HEK293T (cell line): ENCODE results near the gene MAST4.

Source experiments
- CTCF ChIA-PET: fragments of 350-600 bp; formaldehyde crosslinking; extraction: SDS; loops from one replicate; lab custom pipeline; 2021; ENCODE audit warnings: antibody characterized with exemption, inconsistent platforms; lab: Yijun Ruan, JAX
- POLR2A ChIA-PET: fragments of 350-600 bp; formaldehyde crosslinking; extraction: SDS; loops from one replicate; lab custom pipeline; 2020; ENCODE audit warnings: antibody characterized with exemption, inconsistent platforms; lab: Yijun Ruan, JAX
- DNase-seq: peaks from one replicate; pipeline ENCODE4 v3.0.0; 2012; ENCODE audit warnings: mixed read lengths; ENCODE audit errors: extremely low spot score
- ARNT ChIP-seq: fragments of 450-650 bp; IDR thresholded peaks from 2 replicates; pipeline ENCODE4 v1.6.1; 2017; ENCODE audit warnings: mild to moderate bottlenecking
- BHLHE40 ChIP-seq: fragments of 450-650 bp; IDR thresholded peaks from 2 replicates; pipeline ENCODE4 v1.6.1; 2016; ENCODE audit warnings: mild to moderate bottlenecking, moderate library complexity, borderline replicate concordance
- CTBP1 ChIP-seq: fragments of 450-650 bp; IDR thresholded peaks from 2 replicates; pipeline ENCODE4 v1.6.1; 2016; ENCODE audit warnings: borderline replicate concordance
- ELF4 ChIP-seq: fragments of 450-650 bp; IDR thresholded peaks from 2 replicates; pipeline ENCODE4 v1.6.1; 2017; ENCODE audit warnings: antibody characterized with exemption
- FOXA1 ChIP-seq: fragments of 450-650 bp; IDR thresholded peaks from 2 replicates; pipeline ENCODE4 v1.6.1; 2016; ENCODE audit warnings: mild to moderate bottlenecking
- FOXK2 ChIP-seq: fragments of 450-650 bp; IDR thresholded peaks from 2 replicates; pipeline ENCODE4 v1.6.1; 2016; ENCODE audit warnings: mild to moderate bottlenecking
- FOXM1 ChIP-seq: fragments of 450-650 bp; IDR thresholded peaks from 2 replicates; pipeline ENCODE4 v1.6.1; 2017; ENCODE audit warnings: mild to moderate bottlenecking, borderline replicate concordance
- HDGF ChIP-seq: fragments of 450-650 bp; IDR thresholded peaks from 2 replicates; pipeline ENCODE4 v1.6.1; 2017; ENCODE audit warnings: antibody characterized with exemption, borderline replicate concordance
- L3MBTL2 ChIP-seq: fragments of 450-650 bp; conservative IDR thresholded peaks from 2 replicates; pipeline ENCODE4 v1.6.1; 2016; ENCODE audit warnings: mild to moderate bottlenecking
- LEF1 ChIP-seq: fragments of 450-650 bp; IDR thresholded peaks from 2 replicates; pipeline ENCODE4 v1.6.1; 2017; ENCODE audit warnings: mild to moderate bottlenecking, borderline replicate concordance
- NFRKB ChIP-seq: fragments of 450-650 bp; IDR thresholded peaks from 2 replicates; pipeline ENCODE4 v1.6.1; 2016; ENCODE audit warnings: mild to moderate bottlenecking, moderate library complexity
- SP1 ChIP-seq: fragments of 450-650 bp; IDR thresholded peaks from 2 replicates; pipeline ENCODE4 v1.6.1; 2017
- SUZ12 ChIP-seq: fragments of 450-650 bp; IDR thresholded peaks from 2 replicates; pipeline ENCODE4 v1.6.1; 2016; ENCODE audit warnings: mild to moderate bottlenecking
- TARDBP ChIP-seq: fragments of 450-650 bp; IDR thresholded peaks from 2 replicates; pipeline ENCODE4 v1.6.1; 2016
- ZNF384 ChIP-seq: fragments of 450-650 bp; IDR thresholded peaks from 2 replicates; pipeline ENCODE4 v1.6.1; 2016
- TF ChIP-seq, protein P1 (sequence below): fragments of 450-650 bp; IDR thresholded peaks from 2 replicates; pipeline ENCODE4 v1.6.1; 2016

The MAST4 gene

GRCh38 chr5:66697796-66698564 lies 101.8 kb downstream of the MAST4 start:
- TF ChIP-seq SUZ12 (no peak), FOXK2 (no peak), FOXA1 (no peak), BHLHE40 (no peak), ZNF384 (no peak), L3MBTL2 (no peak), CTBP1 (no peak), ARNT (no peak), FOXM1 (no peak), TARDBP (no peak), NFRKB (no peak)
- TF ChIP-seq, protein P1, sequence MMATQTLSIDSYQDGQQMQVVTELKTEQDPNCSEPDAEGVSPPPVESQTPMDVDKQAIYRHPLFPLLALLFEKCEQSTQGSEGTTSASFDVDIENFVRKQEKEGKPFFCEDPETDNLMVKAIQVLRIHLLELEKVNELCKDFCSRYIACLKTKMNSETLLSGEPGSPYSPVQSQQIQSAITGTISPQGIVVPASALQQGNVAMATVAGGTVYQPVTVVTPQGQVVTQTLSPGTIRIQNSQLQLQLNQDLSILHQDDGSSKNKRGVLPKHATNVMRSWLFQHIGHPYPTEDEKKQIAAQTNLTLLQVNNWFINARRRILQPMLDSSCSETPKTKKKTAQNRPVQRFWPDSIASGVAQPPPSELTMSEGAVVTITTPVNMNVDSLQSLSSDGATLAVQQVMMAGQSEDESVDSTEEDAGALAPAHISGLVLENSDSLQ = no peak
- POLR2A ChIA-PET = no interaction called here
- CTCF ChIA-PET = interaction anchor here (0.7 kb wide), 1 partner anchor 18 kb away, joined by 3 read pairs; no protein-coding TSS in a partner anchor
- DNase-seq = no peak

GRCh38 chr5:66701244-66701643 lies 105.1 kb downstream of the MAST4 start:
- POLR2A ChIA-PET = no interaction called here
- CTCF ChIA-PET = no interaction called here
- DNase-seq = no peak
- TF ChIP-seq FOXK2 (no peak), BHLHE40 (no peak), NFRKB (no peak), CTBP1 (no peak), SUZ12 (no peak), L3MBTL2 (no peak), SP1 (no peak), ZNF384 (no peak), TARDBP (no peak), ELF4 (no peak), HDGF (no peak), FOXA1 (no peak), LEF1 (no peak), FOXM1 (no peak), ARNT (no peak)

DNA sequence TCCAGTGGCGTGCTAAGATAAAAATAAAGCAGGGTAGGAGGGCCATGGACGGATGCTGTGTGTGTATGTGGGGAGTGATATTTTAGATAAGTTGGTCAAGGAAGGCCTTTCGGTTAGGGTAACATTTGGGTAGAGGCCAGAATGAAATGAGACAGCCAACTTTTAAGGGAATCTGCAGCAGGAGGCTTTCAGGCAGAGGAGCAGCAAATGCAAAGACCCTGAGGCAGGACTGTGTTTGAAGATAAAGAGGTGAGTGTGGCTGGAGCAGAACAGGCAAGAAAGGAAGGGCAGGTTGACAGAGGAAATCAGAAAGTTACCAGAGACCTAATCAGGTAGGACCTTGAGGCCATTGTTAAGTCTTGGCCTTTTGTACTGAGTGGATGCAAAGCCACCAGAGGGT lies 106.2 kb downstream of the MAST4 start:
- DNase-seq = no peak
- ChIA-PET POLR2A (no interaction called here), CTCF (no interaction called here)
- TF ChIP-seq ARNT (no peak), HDGF (no peak), ZNF384 (no peak), BHLHE40 (no peak), FOXM1 (no peak), FOXA1 (no peak), LEF1 (no peak), ELF4 (no peak), SP1 (no peak), FOXK2 (no peak), NFRKB (no peak), SUZ12 (no peak), L3MBTL2 (no peak), CTBP1 (no peak), TARDBP (no peak)
- TF ChIP-seq, protein P1 = no peak

DNA sequence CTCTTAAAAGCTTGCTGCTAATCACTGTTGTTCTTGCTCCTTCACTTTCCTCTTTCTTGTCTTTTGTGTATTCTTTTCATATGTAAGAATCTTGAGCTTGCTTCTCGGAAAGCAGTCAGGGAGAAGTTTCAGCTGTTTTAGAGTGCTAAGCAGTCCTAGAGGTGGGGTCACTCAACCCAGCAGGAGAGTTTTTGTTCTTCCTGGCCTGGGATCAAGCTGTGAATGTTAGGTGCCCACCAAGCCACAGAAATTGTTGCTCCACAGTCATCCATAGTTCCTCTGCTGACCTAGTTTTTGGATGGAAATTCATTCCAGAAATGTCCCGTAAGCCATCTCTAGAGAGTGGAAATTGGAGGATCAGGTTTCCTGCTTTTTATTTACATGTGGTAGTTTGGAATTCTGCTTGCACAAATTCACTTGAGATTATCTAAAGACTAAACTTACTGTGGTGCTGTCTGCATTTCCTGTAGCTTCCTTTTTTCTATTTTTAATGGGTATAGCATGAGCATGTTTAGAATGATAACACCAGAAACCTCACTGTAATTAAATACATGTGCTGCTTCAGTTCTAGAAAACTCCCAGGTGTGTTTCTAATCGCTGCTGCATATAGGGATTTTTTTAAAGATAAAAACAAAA lies 108.7 kb downstream of the MAST4 start:
- DNase-seq = no peak
- ChIA-PET CTCF (no interaction called here), POLR2A (no interaction called here)
- TF ChIP-seq NFRKB (no peak), HDGF (no peak), ELF4 (no peak), SUZ12 (no peak), ZNF384 (no peak), TARDBP (no peak), FOXM1 (no peak), CTBP1 (no peak)

DNA sequence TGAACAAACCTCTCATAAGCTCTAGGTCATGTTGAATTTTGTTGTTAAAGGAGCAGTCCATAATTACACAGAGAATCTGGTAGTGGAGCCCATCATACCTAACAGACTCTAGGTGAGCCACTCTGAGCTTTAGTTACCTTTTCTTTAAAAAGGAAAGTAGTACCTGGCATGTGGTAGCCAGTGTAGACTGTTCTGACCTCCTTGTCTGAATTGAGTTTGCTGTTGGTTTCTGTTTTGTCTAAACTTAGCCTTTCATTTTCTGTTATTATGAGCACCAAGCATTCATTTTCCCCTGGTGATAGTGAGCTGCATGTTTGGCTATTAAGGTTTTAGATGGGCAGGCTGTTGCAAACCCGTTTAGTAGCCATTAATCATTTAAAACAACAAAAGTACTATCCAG lies 112.2 kb downstream of the MAST4 start:
- TF ChIP-seq SP1 = no peak
- no peak for TF ChIP-seq HDGF
- TF ChIP-seq FOXA1 = no peak
- no peak for TF ChIP-seq BHLHE40
- no peak for TF ChIP-seq TARDBP
- TF ChIP-seq ARNT = no peak
- no peak for TF ChIP-seq FOXK2
- no peak for DNase-seq
- ChIA-PET POLR2A (no interaction called here), CTCF (no interaction called here)

- ChIA-PET POLR2A (no interaction called here), CTCF (no interaction called here)
- DNase-seq = no peak
- no peak for TF ChIP-seq ZNF384
- no peak for TF ChIP-seq CTBP1
- no peak for TF ChIP-seq L3MBTL2
- TF ChIP-seq SUZ12 = no peak
- no peak for TF ChIP-seq ARNT
- TF ChIP-seq TARDBP = no peak
- TF ChIP-seq BHLHE40 = no peak
- TF ChIP-seq, protein P1 = no peak
These were observed 114.4 kb downstream of the MAST4 start for GRCh38 chr5:66710557-66711088.
